SK-N-SH (cell line): Measurements from ENCODE around the gene ARHGAP42.

ENCODE experiments used
- CTCF ChIP-seq: fragments of 200-600 bp; sonication (generic); IDR thresholded peaks from 2 replicates; pipeline ENCODE4 v1.6.1; 2017; ENCODE audit warnings: antibody characterized with exemption, mild to moderate bottlenecking, moderate library complexity
- RAD21 ChIP-seq: IDR thresholded peaks from 2 replicates; pipeline ENCODE4 v1.6.1; 2012; ENCODE audit warnings: mild to moderate bottlenecking, low read length
- RXRA ChIP-seq: IDR thresholded peaks from 2 replicates; pipeline ENCODE4 v1.4.0; 2012; ENCODE audit warnings: low read depth, mild to moderate bottlenecking, borderline replicate concordance

- no peak for TF ChIP-seq CTCF
- TF ChIP-seq RAD21: no peak
- no peak for TF ChIP-seq RXRA
Measured at GRCh38 chr11:100753172-100753543, 66.1 kb downstream of the ARHGAP42 start.
